Measurements from ENCODE around the gene HPS5.

- no peak for TF ChIP-seq CTCF (IDR thresholded peaks at IDR 0.05)
- TF ChIP-seq POLR2A (IDR thresholded peaks at IDR 0.05), result no peak
- no peak for TF ChIP-seq POLR2AphosphoS5 (IDR thresholded peaks at IDR 0.05)
- no peak for TF ChIP-seq EP300 (IDR thresholded peaks at IDR 0.05)
These were observed 57.0 kb downstream of the HPS5 start for GRCh38 chr11:18264677-18265555.

All from gastroesophageal sphincter (tissue), 3 donors.